ENCODE results near the gene SEC14L1.

SEC14L1 gene

DNA sequence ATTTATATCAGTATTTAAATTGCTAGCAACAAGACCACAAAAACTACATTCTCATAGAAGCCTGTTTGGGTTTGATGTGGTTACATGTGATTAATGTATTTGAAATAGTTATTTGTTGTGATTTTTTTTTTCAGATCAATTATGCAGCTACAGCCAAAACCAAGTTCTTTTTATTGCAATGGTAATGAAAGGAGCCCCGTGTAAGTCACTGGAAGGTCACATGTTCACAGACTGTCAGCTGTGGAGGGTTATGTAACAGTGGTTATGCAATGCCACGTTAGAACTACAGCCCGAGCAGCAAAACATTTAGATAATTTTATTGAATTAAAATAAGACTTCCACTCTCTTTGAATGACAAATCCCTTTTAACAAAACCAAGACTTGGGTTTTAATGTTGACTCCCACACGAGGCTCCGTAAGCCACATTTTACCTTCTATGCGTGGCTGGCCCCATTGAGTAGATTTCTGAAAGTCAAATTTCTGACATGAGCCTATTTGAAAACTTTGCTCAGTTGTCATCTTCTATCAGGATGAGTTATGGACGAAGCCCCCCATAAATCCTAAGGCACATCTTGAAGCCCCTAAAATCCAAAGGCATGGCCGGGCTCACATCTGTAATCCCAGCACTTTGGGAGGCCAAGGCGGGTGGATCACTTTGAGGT, 41.8 kb upstream of the SEC14L1 start:
- ChIA-PET POLR2A (no interaction called here), CTCF (interaction anchor here (1.4 kb wide), 1 partner anchor 10 kb away, joined by 10 read pairs; no protein-coding TSS in a partner anchor)
- no peaks in the 10 kb centered on the region for H3K4me1 ChIP-seq (ENCODE audit: control insufficient read depth, insufficient read depth, low read length)
- H3K36me3 ChIP-seq (ENCODE audit: control insufficient read depth in 2 of 2, insufficient read depth in 1 of 2, low read length in 2 of 2), result peaks cover 15 to 46% of the 10 kb centered on the region in 2 experiments
- no peak overlapping the region for H3K27ac ChIP-seq (ENCODE audit: extremely low read depth, low read depth, low read length)
- TF ChIP-seq ZNF174 (tag by site-specific recombination; IDR thresholded peaks at IDR 0.05) (no peak), ZBTB10 (tag by site-specific recombination; IDR thresholded peaks at IDR 0.05) (no peak), ZNF354C (tag by site-specific recombination; IDR thresholded peaks at IDR 0.05; ENCODE audit: borderline replicate concordance, low read depth) (no peak), ZNF530 (tag by site-specific recombination; IDR thresholded peaks at IDR 0.05; ENCODE audit: low read depth) (no peak), IKZF3 (tag by site-specific recombination; IDR thresholded peaks at IDR 0.05) (no peak), ZNF626 (tag by site-specific recombination; IDR thresholded peaks at IDR 0.05) (no peak), ZNF548 (tag by site-specific recombination; IDR thresholded peaks at IDR 0.05) (no peak), ZNF664 (tag by site-specific recombination; IDR thresholded peaks at IDR 0.05) (no peak), ZNF513 (tag by site-specific recombination; IDR thresholded peaks at IDR 0.05) (no peak), ZNF707 (tag by site-specific recombination; IDR thresholded peaks at IDR 0.05) (no peak), WT1 (tag by site-specific recombination; IDR thresholded peaks at IDR 0.05) (no peak), ZIC2 (tag by site-specific recombination; IDR thresholded peaks at IDR 0.05) (no peak), TCF7L2 (IDR thresholded peaks at IDR 0.05; ENCODE audit: borderline replicate concordance, low read depth, low read length) (no peak), ZNF18 (tag by site-specific recombination; IDR thresholded peaks at IDR 0.05) (no peak), ZNF391 (tag by site-specific recombination; IDR thresholded peaks at IDR 0.05; ENCODE audit: borderline replicate concordance, low read depth) (no peak), ZSCAN16 (tag by site-specific recombination; IDR thresholded peaks at IDR 0.05) (no peak), ZNF341 (tag by site-specific recombination; IDR thresholded peaks at IDR 0.05; ENCODE audit: low read depth) (no peak)
- H3K9me3 ChIP-seq (ENCODE audit: control insufficient read depth, insufficient read depth, low read depth, low read length), result no peaks in the 10 kb centered on the region
- no peak overlapping the region for H3K4me3 ChIP-seq (ENCODE audit: low read depth, low read length)

DNA sequence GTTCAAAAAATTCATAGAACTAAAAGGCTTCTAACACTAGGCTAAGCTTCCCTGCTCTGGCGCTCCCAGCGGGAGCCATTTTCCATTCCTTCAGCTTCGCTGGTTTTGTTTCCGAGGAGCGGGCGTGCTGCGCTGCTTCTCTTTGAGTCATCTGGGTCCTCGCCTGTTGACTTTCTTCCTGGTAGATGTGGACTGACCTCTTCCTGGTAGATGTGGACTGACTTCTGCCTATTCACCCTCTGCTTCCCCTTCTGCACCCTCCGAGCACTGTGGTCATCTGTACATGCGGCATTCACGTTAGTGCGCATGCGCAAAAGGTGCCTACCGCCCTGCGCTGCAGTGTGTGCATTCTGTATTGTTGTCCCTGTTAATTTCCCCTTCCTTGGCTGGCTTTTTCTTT, 40.8 kb upstream of the SEC14L1 start:
- H3K27ac ChIP-seq (ENCODE audit: extremely low read depth, low read depth, low read length), result no peak overlapping the region
- peaks cover 8 to 36% of the 10 kb centered on the region in 2 experiments for H3K36me3 ChIP-seq (ENCODE audit: control insufficient read depth in 2 of 2, insufficient read depth in 1 of 2, low read length in 2 of 2)
- H3K4me1 ChIP-seq (ENCODE audit: control insufficient read depth, insufficient read depth, low read length), result no peaks in the 10 kb centered on the region
- H3K9me3 ChIP-seq (ENCODE audit: control insufficient read depth, insufficient read depth, low read depth, low read length), result no peaks in the 10 kb centered on the region
- ChIA-PET CTCF (no interaction called here), POLR2A (no interaction called here)
- TF ChIP-seq ZIC2 (tag by site-specific recombination; IDR thresholded peaks at IDR 0.05), result no peak
- H3K4me3 ChIP-seq (ENCODE audit: low read depth, low read length), result no peak overlapping the region
